MM.1S (cell line): Measurements from ENCODE around the gene GPD1L.

ENCODE experiments used
- EZH2 ChIP-seq: fragments of 300-600 bp; sonication (generic); optimal IDR thresholded peaks from 2 replicates; pipeline ENCODE3; 2017; ENCODE audit warnings: low read depth, mild to moderate bottlenecking, antibody characterized with exemption, low read length, mixed read lengths
- TF ChIP-seq, protein P1 (sequence below): fragments of 300-600 bp; sonication (generic); IDR thresholded peaks from 2 replicates; pipeline ENCODE4 v1.5.1; 2016; ENCODE audit warnings: antibody characterized with exemption, low read length, mixed read lengths

DNA sequence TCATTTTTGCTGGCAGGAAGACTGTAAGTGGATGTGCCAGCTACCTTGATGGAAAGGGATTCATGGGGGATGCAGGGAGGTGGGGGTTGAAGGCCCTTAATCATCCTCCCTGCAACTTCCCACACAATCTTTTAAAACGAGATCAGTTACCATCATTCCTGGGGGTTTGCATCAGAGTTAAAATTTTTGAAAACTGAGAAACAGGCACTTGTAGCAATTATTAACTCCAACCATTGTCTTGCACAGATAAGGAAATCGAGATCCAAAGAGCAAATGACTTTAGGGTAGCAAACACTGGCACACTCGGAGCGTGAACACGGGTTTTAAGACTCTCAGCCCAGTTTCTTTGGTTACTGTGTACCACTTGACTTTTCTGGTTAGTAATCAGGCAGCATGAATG is 41.9 kb downstream of the GPD1L start:
- TF ChIP-seq, protein P1, sequence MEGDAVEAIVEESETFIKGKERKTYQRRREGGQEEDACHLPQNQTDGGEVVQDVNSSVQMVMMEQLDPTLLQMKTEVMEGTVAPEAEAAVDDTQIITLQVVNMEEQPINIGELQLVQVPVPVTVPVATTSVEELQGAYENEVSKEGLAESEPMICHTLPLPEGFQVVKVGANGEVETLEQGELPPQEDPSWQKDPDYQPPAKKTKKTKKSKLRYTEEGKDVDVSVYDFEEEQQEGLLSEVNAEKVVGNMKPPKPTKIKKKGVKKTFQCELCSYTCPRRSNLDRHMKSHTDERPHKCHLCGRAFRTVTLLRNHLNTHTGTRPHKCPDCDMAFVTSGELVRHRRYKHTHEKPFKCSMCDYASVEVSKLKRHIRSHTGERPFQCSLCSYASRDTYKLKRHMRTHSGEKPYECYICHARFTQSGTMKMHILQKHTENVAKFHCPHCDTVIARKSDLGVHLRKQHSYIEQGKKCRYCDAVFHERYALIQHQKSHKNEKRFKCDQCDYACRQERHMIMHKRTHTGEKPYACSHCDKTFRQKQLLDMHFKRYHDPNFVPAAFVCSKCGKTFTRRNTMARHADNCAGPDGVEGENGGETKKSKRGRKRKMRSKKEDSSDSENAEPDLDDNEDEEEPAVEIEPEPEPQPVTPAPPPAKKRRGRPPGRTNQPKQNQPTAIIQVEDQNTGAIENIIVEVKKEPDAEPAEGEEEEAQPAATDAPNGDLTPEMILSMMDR: no peak
- no peak for TF ChIP-seq EZH2
